GM18870 (cell line): Measurements from ENCODE around the gene ATPAF1.
"Not testable (repeated sequence)": the region's sequence is repeated elsewhere in the genome, so short reads cannot be mapped to it uniquely, and the experiment has no call there.

Source experiments
- ATAC-seq: cut with Tn5 transposase; IDR thresholded peaks from one replicate; pipeline ENCODE4 v1.9.1; 2021; ENCODE audit warnings: moderate library complexity; ENCODE audit not compliant: unreplicated experiment

ATPAF1 gene

GRCh38 chr1:46667782-46668760 is at the start of gene ATPAF1:
Gene ATPAF1 (minus strand): TSS chr1:46668364. CDS start chr1:46668322, 42 bp downstream.
- ATAC-seq = no peak

- no peak for ATAC-seq
Observed at GRCh38 chr1:46717654-46718053, 49.5 kb upstream of the ATPAF1 start.

- no peak for ATAC-seq
Observed at GRCh38 chr1:46714976-46715375, 46.8 kb upstream of the ATPAF1 start.

GRCh38 chr1:46708121-46708520 is 40.0 kb upstream of the ATPAF1 start:
- no peak for ATAC-seq

GRCh38 chr1:46705408-46705807 is 37.2 kb upstream of the ATPAF1 start:
- ATAC-seq = no peak

GRCh38 chr1:46703927-46704641 is 35.9 kb upstream of the ATPAF1 start:
- ATAC-seq = no peak

GRCh38 chr1:46699666-46700065 is 31.5 kb upstream of the ATPAF1 start:
- ATAC-seq = no peak

- ATAC-seq = no peak
Observed at GRCh38 chr1:46697053-46697452, 28.9 kb upstream of the ATPAF1 start.

GRCh38 chr1:46694676-46695075 is 26.5 kb upstream of the ATPAF1 start:
- not testable (repeated sequence) for ATAC-seq

- ATAC-seq = no peak
Observed at GRCh38 chr1:46692811-46693770, 24.9 kb upstream of the ATPAF1 start.

- ATAC-seq = no peak
Observed at GRCh38 chr1:46691997-46692790, 24.0 kb upstream of the ATPAF1 start.

- ATAC-seq = no peak
Observed at GRCh38 chr1:46690931-46691421, 22.8 kb upstream of the ATPAF1 start.

- no peak for ATAC-seq
Observed at GRCh38 chr1:46689897-46690296, 21.7 kb upstream of the ATPAF1 start.

GRCh38 chr1:46689356-46689755 is 21.2 kb upstream of the ATPAF1 start:
- no peak for ATAC-seq

GRCh38 chr1:46687921-46688509 is 19.9 kb upstream of the ATPAF1 start:
- no peak for ATAC-seq

- no peak for ATAC-seq
Observed at GRCh38 chr1:46687093-46687659, 19.0 kb upstream of the ATPAF1 start.

GRCh38 chr1:46686255-46686654 is 18.1 kb upstream of the ATPAF1 start:
- no peak for ATAC-seq

GRCh38 chr1:46684670-46685069 is 16.5 kb upstream of the ATPAF1 start:
- ATAC-seq = no peak

- no peak for ATAC-seq
Observed at GRCh38 chr1:46682064-46682463, 13.9 kb upstream of the ATPAF1 start.
